Stimulated activated CD8-positive, alpha-beta memory T cell treated with anti-CD3 and anti-CD28 coated beads, Interleukin-15, amount 100 ng/mL, for 24 hours (primary cell): Measurements from ENCODE around the gene NLGN4X.
"Not testable (repeated sequence)": the region's sequence is repeated elsewhere in the genome, so short reads cannot be mapped to it uniquely, and the experiment has no call there.

ENCODE experiments used
- DNase-seq: peaks from one replicate; pipeline ENCODE4 v3.0.0-alpha.2; 2020; ENCODE audit warnings: low read depth

Gene NLGN4X

DNA sequence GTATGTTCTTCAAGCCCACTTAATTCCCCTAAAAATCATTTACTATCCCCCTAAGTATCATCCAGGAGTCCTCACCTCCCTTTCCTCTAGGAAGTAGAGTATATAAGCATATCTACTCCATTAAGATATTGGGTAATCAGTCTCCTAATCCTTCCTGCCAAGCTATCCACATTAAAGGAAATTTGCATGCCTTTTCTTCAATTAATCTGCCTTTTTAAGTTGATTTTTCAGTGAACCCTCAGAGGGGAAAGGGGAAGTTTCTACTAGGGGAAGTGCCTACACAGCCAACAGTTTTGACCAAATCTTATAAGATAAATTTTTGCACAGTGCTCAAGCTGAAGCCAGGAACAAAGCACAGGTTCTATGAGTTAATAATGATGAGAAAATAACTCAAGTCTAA is 222.8 kb downstream of the NLGN4X start:
- no peak for DNase-seq

DNA sequence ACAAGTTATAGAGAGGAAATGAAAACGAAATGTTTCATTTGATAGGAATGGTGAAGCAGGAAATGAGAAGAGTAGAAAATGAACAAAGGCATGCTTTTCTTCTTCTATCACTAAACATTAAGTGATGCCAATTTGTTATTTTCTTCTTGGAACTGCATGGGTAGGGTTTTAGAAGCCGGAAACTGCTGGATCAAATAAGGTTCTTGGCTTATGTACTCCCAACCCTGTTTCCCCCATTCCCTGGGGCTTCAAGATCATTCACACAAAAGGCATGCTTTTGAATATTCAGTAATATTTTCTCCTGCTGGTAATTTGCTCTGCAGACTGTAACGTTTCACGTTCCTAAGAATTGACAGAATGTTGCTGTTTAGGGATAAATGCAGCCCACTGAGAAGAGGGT is 224.1 kb downstream of the NLGN4X start:
- DNase-seq: no peak

DNA sequence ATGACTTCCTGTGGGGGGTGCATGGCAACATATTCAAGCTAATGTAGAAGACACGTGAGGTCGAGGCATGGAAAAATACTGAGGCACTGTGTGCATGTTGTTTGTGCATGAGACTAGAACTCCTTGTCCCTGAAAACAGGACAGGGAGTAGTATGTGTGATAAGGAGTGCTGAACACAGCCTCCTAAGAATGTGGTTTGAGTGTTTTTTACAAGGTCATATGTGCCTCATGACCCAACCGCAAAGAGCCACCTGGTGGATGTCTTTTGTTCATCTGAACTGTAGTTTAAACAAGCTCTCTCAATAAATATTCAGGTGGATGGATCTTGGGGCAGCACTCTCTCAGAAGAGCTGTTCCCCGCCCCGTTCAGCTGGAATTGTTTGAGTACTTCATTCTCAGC is 226.6 kb downstream of the NLGN4X start:
- no peak for DNase-seq

DNA sequence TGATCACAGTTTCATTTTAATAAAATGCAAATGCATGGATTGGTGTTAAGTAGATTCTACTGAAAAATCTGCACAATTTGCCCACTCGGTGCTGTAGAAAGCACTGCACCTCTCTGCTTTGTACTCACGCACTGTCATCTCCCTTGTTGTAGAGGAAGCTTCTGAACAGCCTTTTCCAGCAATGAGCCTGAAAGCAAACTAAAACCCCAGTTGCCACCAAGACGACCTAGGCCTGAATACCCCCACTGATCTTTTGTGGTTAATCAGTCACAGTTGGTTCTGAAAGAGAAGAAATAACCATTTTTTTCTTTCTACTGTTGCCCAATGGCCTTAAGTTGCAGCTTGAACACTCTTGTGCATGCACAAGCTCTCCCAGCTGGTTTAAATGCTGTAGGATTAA is 229.8 kb downstream of the NLGN4X start:
- no peak for DNase-seq

DNA sequence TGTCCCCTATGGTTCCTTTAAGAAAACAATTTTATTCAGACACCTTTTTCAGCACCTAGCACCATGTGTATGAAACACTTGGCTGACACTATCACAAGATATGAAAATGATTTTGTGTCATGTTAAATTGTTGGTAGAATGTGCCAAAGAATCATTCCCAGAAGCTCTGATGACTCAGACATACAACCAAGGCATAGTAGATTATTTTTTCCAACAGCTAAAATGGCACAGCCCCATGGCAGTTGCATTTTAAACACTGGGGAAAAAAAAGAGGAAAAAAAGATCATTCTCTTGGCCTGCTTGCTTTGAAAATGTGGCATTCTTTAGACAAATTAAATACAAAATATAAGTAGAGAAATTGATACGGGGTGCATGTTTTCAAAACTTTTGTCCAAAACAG is 230.2 kb downstream of the NLGN4X start:
- DNase-seq: no peak

DNA sequence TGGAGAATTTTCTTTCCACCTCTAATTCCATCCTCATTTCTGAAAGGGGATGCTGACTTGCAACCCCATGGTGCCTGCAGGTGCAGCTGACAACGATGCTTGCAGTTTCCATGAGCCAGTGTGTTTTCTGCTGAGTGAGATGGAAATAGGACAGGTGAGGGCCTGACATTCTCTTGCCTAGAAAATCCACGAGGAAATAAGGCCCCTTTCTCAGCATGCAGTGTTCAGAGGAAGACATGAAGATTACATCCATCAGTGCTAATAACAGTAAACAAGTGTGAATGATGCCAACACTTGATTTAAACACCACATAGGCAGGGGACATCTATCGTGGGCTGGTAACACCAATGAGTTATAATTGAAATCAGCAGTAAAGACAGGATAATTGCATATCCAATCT is 237.3 kb downstream of the NLGN4X start:
- no peak for DNase-seq

DNA sequence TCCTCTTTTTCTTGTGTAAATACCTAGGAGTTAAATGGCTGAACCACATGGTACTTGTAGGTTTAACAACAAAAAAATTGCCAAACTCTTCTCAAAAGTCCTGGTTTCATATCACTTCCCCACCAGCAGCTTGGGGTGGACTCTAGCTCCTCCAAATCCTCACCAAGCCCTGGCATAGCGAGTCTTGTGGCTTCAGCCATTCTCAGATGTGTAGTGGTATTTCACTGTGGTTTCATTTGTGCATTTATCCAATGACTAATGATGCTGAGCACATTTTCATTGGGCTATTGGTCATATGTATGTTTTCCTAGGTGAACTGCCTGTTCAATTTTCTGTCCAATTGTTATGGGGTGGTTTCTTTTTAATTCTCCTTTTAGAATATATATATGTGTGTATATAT is 249.3 kb downstream of the NLGN4X start:
- no peak for DNase-seq

DNA sequence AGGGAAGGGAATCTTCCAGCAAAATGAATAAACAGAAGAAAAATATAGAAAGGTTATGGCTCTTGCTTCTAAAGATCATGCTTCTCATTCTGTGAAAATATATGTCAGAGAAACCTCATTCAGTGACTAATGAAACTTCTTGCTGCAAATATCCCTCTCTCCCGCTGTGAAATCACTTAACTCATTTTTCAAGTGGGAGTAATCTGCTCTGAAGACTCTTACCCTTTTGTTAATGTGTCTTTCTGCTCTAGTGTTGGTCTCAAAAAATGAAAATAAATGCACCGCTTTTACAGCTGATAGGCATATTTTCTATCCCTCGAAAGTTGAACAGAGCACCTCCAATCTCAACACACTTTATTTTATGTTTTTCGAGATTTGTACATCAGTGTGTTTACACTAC is 252.3 kb downstream of the NLGN4X start:
- no peak for DNase-seq

DNA sequence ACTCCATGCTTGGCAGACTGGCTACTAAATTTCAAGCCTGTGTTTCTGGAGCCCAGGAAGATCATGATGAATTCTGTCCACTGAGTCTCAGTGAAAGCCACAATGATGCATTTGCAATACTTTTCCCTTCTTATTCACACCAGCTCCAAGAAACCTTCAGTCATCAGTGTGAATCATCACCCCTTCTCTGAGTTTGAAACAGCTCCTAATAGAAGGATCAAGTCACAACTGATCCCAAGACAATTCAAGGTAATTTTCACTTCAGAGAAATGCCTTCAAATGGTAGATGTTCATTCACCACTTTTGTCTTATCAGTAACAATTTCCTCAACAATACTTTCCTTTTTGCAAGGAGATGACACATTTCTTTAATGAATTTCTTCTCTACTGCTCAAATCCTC is 257.4 kb downstream of the NLGN4X start:
- DNase-seq: no peak

DNA sequence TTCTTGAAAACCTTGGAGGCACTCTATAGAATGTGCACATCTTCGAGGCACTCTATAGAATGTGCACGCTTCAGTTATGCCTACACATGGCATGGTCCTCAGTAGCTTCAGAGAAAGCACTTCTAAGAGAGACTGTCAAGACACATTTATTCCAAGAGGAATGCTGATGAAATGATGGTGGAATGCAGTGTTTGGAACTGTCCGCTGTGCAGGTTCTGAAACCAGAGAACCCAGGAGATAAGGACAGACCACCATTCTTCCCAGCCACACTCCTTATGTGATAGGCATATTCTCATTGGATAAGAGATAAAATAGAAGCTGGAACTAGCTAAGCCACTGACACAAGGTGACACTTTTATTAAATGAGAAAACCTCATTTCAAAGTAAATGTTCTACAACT is 263.3 kb downstream of the NLGN4X start:
- DNase-seq: no peak

DNA sequence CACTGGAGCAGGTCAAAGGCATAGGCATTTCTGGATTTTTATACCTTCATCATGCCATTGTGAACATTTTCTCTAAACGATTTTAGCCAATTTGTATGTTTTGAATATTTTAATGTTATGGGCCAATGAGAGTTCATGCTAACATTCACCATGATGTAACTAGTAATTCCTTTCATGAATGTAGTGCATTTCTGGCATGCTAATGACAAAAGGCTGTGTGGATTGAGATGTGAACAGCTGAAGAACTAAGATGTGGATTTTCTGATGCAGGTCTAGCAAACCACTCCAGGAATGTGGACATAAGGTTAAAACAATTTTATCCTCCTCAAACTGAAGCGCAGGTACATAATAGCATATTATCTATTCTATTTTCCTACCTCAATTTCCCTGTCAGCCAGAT is 269.4 kb downstream of the NLGN4X start:
- DNase-seq: no peak

DNA sequence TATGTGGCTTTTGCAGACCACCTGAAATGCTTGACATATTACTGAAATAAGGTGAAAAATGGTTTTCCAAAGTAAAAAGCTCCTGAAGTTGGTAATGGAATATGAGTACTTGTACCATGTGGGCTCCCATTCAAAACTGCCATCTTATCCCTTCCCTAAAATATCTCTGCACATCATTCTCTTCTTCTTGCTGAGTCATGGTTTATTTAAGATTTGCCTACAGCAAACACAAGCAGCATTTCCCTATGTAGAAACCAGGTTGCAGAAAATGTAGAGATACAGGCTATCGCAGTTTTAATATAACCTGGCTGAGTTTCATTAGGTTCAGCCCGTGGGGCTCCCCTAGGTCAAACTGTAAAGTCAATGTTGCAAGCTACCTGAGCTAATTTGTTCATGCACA is 270.1 kb downstream of the NLGN4X start:
- no peak for DNase-seq

DNA sequence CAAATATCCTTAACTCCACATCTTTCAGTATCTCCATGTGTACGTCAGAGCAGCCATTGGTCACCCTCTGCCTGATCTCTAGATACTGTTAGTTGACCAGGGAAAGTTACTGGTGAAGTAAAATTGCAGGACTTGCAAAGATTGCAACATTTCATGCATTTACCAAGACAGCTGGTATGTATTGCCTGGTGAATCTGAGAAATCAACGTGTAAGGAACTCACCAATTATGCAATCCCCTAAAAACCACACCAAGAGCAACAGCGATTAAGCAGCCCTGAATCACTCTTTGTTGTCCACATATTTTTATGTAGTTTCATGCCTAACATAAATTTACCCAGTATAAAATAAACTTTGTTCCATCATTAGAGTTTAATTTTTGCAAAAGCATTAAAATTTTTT is 271.2 kb downstream of the NLGN4X start:
- no peak for DNase-seq

DNA sequence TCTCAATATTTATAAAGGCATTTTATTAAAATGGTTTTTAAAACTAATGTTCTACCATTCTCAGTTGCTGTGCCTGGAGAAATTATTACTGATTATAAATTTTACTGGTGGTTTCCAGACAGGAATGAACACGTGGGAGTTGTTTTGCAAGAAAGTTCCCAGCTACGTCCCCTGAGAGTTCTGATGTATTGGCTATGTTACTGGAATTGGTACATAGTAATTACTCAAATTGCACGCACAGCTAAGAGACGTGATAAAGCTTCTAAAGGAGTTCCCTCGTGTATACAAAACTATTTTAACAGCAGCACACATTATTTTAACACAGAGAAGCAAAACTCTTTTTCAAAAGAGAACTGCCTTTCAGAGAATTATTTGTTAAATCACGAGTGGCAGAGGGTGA is 292.2 kb downstream of the NLGN4X start:
- DNase-seq: no peak

DNA sequence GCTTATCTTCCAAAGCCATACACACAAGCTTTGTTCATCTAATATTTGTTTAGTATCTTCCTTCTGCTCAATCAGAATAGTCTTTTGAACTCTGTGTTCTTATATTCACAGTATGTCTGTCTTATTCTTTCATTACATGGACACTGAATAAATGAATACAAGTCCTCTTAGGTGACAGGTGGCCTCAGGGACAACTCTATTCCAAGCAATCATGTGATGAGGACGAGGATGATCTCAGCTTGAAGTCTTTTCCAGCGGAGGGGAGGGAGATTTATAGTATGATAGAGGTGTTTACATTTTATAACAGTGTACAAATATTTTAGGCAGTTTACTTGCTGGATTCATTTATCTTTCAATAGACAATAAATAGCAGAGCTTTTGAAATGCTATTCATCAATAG is 300.4 kb downstream of the NLGN4X start:
- no peak for DNase-seq

DNA sequence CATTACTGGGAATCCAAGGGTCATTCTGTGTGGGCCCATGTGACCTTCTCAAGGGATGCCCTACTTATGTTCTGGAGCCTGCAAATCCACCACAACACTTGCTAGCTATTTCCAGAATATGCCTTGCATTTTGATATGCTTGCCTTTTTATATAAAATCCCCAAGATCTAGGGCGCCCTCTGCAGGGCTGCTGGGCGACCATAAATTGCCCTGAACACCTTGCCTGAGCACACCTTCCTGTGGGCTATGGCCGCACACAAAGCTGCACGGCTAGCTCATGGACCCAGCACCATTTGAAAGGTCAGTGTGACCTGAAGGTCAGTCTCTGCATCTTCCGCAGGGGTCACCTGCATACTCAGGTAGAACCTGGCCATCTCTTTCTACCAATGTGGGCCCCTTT is 311.7 kb downstream of the NLGN4X start:
- DNase-seq: no peak

DNA sequence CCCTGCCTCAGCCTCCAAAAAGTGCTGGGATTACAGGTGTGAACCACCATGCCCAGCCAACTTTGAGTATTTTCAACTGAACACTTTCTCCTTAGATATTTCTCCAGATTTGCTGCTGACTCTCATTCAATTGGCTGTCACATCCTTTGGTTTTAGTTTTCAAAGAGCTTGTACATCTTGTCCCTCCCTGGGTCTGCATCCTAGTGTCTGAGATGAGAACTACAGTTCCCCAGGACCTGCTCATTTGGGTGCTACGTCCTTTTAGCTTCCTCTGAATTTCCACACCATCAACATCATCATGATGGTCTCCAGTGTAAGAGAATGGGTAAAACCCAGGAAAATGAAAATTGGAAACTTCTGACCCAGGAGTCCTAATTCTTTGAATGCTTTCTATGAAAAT is 312.9 kb downstream of the NLGN4X start:
- DNase-seq: no peak

DNA sequence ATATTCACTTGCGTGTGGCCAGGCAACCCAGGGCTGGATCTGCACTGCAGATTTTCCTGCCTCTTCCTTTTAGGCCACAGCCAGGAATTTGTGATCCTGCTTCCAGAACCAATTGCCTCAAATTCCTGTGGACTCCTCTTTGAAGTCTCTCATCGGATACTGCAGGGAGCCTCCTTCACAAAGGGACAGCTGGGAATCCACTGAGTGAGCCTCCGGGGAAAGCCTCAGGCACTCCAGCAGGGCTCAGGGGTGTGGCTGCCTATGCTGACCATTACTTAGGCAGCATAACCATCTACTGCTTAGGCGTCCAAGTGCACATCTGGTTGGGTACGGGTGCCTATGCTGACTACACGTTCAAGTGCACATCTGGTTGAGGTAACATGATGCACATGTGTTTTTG is 321.5 kb downstream of the NLGN4X start:
- no peak for DNase-seq

DNA sequence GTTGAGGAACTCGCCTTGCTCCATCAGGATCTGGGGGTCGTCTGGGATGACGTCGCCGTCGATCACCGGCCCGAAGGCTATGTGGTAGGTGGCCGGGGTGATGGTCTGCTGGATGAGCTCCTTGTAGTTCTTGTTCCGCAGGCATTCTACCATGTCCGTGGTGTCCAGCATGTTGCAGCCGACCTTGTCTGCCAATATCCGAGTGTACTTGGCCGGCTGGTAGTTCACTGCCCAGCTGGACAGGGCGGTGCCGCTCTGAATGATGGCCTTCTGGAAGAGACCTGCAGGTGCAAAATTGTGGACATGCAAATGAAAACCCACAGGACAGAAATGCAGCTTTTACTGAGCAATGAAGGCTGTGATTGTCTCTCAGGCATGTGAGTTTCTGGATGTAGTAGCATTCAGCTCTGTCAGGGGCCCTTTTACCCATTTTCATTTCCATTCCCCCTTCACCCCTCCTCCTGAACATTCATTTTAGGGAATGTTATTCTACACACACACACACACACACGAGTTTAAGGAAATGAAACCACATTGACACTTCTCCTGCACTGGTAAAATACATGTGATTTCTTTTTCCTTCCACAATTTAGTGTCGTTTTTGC is 325.0 kb downstream of the NLGN4X start:
- not testable (repeated sequence) for DNase-seq

DNA sequence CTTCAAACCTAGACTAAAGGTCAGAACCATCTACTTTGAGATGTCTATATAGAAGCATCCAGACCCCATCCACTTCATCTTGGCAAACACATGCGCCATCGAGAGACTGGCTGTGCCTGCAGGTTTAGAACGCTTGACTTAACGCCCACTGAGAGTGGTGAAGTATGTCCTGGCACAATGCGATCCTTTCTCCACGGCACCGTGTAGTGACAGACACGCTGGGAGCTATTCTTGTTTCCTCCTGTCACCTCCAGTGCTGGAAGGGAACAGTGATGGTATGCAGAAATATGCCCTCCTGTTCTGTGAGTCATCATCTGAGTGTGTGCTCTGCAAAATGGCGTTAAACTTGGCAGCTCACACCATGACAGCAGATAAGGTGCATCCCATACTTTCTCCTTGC is 330.2 kb downstream of the NLGN4X start:
- no peak for DNase-seq

DNA sequence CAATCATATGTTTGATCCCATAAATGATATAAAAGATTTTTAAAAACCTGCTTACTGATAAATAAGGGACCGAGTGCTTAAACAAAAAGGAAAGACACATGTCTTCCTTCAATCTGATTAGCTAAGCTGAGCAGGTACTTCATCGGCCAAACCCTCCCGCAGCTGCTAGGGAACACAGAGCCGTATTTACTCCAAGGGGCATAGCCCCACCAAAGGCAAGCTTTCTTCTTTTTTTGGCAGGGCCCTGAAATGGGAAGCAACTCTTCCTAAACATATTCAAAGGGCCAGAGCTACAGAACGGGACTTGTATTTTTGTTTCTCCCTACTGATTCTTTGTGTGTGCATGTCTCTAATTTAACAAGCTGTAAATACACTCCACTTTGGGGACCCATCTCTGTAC is 337.3 kb downstream of the NLGN4X start:
- no peak for DNase-seq

DNA sequence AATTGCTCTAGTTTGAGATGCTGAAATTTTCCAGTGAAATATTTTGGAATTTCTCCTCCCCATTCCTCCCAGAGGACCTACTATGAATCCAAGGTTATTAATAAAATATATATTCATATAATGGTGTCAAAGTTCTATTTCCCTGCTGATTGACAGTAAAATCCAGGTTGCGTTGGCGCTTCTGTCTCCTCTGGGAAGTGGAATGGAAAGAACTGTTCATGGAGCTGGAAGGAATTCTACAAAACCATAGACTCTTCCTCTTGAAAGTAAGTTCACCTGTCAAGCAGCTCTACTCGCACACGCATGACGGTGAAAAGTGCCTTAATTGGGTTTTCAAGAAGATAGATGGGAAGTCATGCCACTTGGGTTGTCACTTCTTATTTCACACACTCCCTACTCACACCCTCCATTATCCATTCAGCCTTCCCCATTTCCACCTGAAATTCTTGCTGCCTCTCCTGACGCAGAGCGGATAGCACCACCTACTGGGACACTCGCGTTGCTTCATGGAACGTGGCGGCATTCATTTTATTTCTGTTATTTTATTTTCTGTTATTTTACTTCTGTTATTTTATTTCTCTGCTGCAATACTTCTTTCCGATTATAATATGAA is 351.6 kb downstream of the NLGN4X start:
- no peak for DNase-seq

DNA sequence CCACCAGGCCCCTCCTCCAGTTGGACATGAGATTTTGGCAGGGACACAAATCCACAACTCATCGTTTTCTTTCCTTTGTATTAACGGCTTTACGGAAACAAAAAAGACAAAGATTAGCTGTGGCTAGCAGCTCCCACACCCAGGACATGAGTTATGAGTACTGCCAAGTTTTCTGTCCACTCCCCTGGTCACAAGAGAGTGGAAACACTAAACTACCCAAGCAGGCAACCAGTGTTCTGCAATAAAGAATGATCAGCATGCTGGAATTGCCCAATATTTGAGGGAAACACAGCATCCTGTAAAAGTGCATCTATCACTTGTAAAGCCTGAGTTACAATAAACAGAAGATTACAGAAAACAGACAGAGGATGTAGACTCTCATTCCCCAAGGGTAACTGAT is 358.4 kb downstream of the NLGN4X start:
- no peak for DNase-seq

DNA sequence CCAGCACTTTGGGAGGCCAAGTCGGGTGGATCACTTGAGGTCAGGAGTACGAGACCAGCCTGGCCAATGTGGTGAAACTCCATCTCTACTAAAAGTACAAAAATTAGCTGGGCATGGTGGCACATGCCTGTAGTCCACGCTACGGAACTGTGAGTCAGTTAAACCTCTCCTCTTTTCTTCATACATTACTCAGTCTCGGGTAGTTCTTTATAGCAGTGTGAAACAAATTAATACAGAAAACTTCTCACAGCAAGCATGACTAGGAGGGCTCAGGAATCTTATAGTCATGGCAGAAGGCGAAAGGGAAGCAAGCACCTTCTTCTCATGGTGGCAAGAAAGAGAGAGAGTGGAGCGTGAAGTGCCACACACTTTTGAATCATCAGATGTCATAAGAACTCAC is 358.9 kb downstream of the NLGN4X start:
- no peak for DNase-seq

DNA sequence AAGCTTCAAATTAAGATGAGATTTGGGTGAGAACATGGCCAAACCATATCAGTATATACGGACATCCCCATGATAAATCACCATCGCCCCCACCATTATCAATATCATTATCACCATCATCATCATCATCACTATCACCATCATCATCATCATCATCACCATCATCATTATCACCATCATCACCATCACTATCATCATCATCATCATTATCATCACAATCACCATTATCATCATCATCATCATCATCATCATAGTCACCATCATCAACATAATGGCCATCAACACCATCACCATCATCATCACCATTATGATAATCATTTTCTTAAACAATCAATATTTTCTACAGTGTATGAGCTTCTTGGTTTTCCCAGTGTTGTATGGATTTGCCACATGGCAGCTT is 360.9 kb downstream of the NLGN4X start:
- no peak for DNase-seq
